Neutrophil (primary cell): Measurements from ENCODE around the gene RAI1.

Experiments
- H3K27ac ChIP-seq: fragments of 200-600 bp; sonication (generic); 2 replicates; pipeline ENCODE4 v1.5.1; 2016; ENCODE audit warnings: mild to moderate bottlenecking, moderate library complexity
- H3K27me3 ChIP-seq: fragments of 200-600 bp; sonication (generic); 2 replicates; pipeline ENCODE4 v1.6.0; 2016; ENCODE audit warnings: mild to moderate bottlenecking
- H3K36me3 ChIP-seq: fragments of 200-600 bp; sonication (generic); 2 replicates; pipeline ENCODE4 v1.5.1; 2017
- H3K4me1 ChIP-seq, 2 experiments: fragments of 200-600 bp in 1 of 2; sonication (generic) in 1 of 2; 1 replicate in 1 of 2; 2 replicates in 1 of 2; pipeline versions ENCODE4 v1.5.1 to v1.6.1; 2013 to 2016; ENCODE audit warnings: low read depth in 1 of 2, low read length in 1 of 2, mild to moderate bottlenecking in 1 of 2, moderate library complexity in 1 of 2; ENCODE audit not compliant: control insufficient read depth in 1 of 2, insufficient read depth in 1 of 2
- H3K4me3 ChIP-seq, 2 experiments: fragments of 200-600 bp in 1 of 2; sonication (generic) in 1 of 2; 1 replicate in 1 of 2; 2 replicates in 1 of 2; pipeline ENCODE4 v1.5.1; 2013 to 2016; ENCODE audit warnings: low read depth in 1 of 2, low read length in 1 of 2, mild to moderate bottlenecking in 1 of 2, moderate library complexity in 1 of 2
- H3K9me3 ChIP-seq: fragments of 200-600 bp; sonication (generic); 2 replicates; pipeline ENCODE4 v1.5.1; 2016
- TF ChIP-seq, protein P1 (sequence below): fragments of 200-600 bp; sonication (generic); IDR thresholded peaks from 2 replicates; pipeline ENCODE4 v1.5.1; 2016; ENCODE audit warnings: antibody characterized with exemption

RAI1 gene

DNA sequence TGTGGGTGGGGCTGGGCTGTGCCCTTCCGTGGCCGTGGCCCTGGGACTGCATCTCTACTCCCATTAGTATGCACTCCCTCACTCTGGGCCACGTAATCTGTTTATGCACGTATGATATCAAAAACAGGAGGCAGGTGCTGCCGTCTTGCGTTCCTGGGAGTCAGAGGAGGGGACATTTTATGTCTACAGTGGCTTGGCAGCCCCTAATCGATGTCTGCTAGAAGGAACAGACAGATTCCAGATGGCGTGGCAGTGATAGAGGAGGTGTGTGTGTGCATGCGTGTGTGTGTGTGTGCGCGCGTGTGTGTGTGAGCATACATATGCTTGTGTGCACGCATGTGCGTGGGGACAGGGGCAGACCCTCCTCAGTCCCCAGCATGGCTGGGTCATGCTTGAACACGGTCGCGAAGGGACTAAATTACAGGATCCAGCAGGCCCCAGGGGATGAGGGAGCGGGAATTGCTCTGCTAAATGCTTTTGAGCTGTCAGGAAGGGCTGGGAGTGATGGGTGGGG is 110.8 kb downstream of the RAI1 start:
- H3K4me1 ChIP-seq, result no peaks in the 10 kb centered on the region
- H3K4me3 ChIP-seq, result no peak overlapping the region
- peaks cover 15% of the 10 kb centered on the region for H3K27me3 ChIP-seq
- peaks cover 40% of the 10 kb centered on the region for H3K36me3 ChIP-seq
- no peaks in the 10 kb centered on the region for H3K9me3 ChIP-seq
- TF ChIP-seq, protein P1, sequence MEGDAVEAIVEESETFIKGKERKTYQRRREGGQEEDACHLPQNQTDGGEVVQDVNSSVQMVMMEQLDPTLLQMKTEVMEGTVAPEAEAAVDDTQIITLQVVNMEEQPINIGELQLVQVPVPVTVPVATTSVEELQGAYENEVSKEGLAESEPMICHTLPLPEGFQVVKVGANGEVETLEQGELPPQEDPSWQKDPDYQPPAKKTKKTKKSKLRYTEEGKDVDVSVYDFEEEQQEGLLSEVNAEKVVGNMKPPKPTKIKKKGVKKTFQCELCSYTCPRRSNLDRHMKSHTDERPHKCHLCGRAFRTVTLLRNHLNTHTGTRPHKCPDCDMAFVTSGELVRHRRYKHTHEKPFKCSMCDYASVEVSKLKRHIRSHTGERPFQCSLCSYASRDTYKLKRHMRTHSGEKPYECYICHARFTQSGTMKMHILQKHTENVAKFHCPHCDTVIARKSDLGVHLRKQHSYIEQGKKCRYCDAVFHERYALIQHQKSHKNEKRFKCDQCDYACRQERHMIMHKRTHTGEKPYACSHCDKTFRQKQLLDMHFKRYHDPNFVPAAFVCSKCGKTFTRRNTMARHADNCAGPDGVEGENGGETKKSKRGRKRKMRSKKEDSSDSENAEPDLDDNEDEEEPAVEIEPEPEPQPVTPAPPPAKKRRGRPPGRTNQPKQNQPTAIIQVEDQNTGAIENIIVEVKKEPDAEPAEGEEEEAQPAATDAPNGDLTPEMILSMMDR, result no peak
- no peak overlapping the region for H3K27ac ChIP-seq

DNA sequence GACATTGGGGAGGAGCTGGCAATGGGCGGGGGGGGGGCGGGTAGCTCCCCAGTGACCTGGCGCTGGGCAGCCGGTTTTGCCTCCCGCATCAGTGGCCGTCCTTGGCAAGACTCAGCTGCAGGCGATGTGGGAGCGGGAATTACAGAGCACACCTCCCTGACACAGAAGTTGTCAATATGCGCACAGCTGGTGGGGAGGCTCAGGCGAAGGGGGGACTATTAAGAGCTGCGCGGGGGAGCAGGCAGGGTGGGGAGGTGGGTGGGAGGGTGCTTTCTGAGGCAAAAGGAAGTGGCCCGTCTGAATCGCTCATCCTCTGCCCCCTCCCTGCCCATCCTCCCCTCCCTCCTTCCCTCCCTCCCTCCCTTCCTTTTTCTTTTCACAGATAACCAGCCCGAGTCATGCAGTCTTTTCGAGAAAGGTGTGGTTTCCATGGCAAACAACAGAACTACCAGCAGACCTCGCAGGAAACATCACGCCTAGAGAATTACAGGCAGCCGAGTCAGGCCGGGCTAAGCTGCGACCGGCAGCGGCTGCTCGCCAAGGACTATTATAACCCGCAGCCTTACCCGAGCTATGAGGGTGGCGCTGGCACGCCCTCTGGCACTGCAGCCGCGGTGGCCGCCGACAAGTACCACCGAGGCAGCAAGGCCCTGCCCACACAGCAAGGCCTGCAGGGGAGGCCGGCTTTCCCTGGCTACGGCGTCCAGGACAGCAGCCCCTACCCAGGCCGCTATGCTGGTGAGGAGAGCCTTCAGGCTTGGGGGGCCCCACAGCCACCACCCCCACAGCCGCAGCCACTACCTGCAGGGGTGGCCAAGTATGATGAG is 111.5 kb downstream of the RAI1 start:
- Histone ChIP-seq H3K9me3 (no peaks in the 10 kb centered on the region), H3K27me3 (peaks cover 15% of the 10 kb centered on the region), H3K4me3 (no peak overlapping the region), H3K4me1 (no peaks in the 10 kb centered on the region), H3K36me3 (peaks cover 40% of the 10 kb centered on the region), H3K27ac (no peak overlapping the region)
- TF ChIP-seq, protein P1, result no peak

DNA sequence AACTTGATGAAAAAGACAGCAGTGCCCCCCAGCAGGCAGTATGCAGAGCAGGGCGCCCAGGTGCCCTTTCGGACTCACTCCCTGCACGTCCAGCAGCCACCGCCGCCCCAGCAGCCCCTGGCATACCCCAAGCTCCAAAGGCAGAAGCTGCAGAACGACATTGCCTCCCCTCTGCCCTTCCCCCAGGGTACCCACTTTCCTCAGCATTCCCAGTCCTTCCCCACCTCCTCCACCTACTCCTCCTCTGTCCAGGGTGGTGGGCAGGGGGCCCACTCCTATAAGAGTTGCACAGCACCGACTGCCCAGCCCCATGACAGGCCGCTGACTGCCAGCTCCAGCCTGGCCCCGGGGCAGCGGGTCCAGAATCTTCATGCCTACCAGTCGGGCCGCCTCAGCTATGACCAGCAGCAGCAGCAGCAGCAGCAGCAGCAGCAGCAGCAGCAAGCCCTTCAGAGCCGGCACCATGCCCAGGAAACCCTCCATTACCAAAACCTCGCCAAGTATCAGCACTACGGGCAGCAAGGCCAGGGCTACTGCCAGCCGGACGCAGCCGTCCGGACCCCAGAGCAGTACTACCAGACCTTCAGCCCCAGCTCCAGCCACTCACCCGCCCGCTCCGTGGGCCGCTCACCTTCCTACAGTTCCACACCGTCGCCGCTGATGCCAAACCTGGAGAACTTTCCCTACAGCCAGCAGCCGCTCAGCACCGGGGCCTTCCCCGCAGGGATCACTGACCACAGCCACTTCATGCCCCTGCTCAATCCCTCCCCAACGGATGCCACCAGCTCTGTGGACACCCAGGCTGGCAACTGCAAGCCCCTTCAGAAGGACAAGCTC is 112.3 kb downstream of the RAI1 start:
- Histone ChIP-seq H3K27me3 (peaks cover 15% of the 10 kb centered on the region), H3K9me3 (no peaks in the 10 kb centered on the region), H3K4me1 (no peaks in the 10 kb centered on the region), H3K4me3 (no peak overlapping the region), H3K36me3 (peaks cover 44% of the 10 kb centered on the region), H3K27ac (no peak overlapping the region)
- TF ChIP-seq, protein P1, result no peak

DNA sequence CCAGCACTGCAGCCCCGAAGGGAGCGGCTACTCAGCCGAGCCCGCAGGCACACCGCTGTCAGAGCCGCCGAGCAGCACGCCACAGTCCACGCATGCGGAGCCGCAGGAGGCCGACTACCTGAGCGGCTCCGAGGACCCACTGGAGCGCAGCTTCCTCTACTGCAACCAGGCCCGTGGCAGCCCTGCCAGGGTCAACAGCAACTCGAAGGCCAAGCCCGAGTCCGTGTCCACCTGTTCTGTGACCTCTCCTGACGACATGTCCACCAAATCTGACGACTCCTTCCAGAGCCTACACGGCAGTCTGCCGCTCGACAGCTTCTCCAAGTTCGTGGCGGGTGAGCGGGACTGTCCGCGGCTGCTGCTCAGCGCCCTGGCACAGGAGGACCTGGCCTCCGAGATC is 113.1 kb downstream of the RAI1 start:
- Histone ChIP-seq H3K4me3 (no peak overlapping the region), H3K4me1 (no peaks in the 10 kb centered on the region), H3K27me3 (peaks cover 15% of the 10 kb centered on the region), H3K9me3 (no peaks in the 10 kb centered on the region), H3K36me3 (peaks cover 44% of the 10 kb centered on the region), H3K27ac (no peak overlapping the region)
- TF ChIP-seq, protein P1, result no peak

DNA sequence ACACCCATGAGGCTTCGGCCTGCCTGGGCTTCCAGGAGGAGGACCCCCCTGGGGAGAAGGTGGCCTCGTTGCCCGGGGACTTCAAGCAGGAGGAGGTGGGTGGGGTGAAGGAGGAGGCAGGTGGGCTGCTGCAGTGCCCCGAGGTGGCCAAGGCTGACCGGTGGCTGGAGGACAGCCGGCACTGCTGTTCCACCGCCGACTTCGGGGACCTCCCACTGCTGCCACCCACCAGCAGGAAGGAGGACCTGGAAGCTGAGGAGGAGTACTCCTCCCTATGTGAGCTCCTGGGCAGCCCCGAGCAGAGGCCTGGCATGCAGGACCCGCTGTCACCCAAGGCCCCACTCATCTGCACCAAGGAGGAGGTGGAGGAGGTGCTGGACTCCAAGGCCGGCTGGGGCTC is 114.0 kb downstream of the RAI1 start:
- Histone ChIP-seq H3K9me3 (no peaks in the 10 kb centered on the region), H3K36me3 (peaks cover 44% of the 10 kb centered on the region), H3K4me3 (no peak overlapping the region), H3K4me1 (no peaks in the 10 kb centered on the region), H3K27me3 (peaks cover 15% of the 10 kb centered on the region), H3K27ac (no peak overlapping the region)
- TF ChIP-seq, protein P1, result no peak
